DMS 273 (cell line): Measurements from ENCODE around the gene ACTR2.

Experiments used
- DNase-seq: peaks from one replicate; lab custom pipeline; 2025; ENCODE audit not compliant: unreplicated experiment; lab: John Stamatoyannopoulos, UW

ACTR2 gene

GRCh38 chr2:65277791-65278483, 50.3 kb downstream of the ACTR2 start:
- no peak for DNase-seq

DNA sequence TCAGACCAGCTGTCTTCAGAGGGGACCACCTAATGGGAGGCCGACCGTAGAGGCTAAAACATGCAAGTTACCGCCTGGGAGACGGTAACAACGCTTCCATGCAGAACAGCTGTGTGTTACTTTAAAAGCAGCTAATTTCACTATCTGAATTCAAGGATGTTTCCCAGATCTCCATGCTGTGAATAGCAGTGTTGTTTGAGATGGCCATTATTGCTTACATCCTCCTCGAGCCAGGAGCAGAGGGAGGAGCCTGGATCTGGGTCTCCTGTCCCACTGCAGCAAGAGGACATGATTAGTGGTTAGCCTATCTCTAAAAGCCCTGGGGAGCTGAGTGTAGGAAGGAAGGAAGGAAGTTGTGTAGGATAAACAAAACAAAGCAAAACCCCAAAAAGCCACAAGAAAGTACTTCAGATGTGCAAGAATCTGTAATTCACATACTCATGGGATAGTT, 50.9 kb downstream of the ACTR2 start:
- DNase-seq: no peak

DNA sequence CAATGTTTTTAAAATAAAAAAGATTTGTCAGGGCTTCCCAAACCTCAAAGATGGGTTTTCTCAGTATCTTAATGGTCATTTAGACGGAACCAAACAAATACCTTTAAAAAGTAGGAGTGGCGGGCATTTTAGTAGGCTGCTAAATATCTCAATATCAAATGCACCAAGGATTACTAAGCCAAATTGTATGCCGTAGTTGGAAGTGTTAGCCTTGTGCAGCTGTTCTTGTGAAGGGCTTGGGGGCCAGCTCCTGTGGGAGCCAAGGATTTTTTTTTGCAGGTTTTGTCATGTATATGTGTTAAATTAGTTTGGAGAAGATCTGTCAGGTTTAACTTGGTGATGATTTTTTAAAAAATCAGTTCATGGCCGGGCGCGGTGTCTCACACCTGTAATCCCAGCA, 52.1 kb downstream of the ACTR2 start:
- no peak for DNase-seq

DNA sequence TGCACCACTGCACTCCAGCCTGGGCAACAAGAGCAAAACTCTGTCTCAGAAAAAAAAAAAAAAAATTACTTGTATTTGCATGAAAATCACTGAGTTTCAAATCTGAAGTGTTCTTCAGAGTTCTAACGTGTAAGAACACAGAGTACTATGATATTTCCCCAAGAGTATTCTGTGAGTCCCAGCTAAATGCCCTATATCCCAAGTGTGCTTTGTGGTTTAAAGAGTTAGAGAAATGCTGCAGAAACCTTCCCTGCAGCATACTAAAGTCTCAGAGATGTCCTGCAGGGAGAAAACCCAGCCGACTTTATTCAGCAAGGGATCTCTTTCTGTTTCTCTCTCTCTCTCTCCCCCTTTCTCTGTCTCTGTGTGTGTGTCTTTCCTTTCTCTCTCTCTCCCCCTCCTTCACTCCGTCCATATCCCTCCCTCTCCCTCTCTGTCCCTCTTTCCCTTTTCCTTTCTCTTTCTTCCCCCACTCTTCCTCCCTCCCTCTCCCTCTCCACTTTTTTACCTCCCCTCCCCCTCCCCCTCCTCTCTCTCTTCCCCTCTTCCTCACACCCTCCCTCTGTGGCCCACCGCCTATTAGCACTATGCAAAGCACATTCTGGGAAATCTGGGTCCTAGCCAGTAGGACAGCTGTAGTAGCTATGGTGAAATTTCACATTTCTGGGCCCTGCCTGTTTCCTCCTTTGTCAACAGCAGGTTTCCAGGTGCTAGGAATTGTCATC, 54.2 kb downstream of the ACTR2 start:
- DNase-seq: peak; percentile 54

DNA sequence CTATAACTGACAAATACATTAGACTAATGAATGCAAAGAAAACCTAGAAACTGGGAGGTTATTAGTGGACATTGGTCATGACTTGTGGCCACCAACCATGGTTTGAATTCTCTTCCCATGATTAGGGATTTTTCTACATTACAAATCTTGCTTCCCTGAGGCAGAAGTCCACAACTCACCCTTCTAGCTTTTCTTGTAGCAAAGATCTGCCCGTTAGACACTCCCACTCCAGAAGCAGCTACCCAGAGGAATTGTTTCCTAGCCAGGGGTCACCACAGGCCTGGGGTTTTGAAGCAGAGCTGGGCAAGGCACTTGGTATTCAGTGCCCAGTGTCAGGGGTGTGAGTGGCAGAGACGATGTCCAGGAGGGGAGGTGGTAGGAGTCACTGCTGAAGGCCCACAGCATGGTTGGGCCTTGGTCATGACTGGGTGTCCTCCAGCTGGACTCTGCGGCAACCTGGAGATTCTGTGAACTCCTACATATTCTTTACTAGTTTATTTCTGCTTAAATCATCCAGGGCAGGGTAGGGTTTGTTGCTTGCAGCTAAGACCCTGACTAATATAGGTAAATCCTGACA, 54.9 kb downstream of the ACTR2 start:
- no peak for DNase-seq

DNA sequence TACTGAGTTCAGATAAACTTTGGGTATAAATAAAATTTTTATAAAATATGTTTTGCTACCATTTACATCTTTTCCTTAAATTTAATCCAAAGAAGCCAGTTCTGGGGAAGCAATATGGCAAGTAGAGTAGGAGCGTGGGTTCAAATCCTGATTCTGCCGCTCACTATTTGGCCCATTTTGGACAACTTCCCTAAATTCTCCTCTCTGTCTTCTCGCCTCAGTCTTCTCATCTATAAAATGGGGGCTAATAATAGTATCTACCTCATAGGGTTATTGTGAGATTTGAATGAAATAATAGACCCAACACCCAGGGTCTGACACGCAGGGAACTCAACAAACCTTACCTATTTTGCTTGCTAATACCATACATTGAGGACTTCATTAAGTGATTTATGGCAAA, 59.7 kb downstream of the ACTR2 start:
- no peak for DNase-seq

DNA sequence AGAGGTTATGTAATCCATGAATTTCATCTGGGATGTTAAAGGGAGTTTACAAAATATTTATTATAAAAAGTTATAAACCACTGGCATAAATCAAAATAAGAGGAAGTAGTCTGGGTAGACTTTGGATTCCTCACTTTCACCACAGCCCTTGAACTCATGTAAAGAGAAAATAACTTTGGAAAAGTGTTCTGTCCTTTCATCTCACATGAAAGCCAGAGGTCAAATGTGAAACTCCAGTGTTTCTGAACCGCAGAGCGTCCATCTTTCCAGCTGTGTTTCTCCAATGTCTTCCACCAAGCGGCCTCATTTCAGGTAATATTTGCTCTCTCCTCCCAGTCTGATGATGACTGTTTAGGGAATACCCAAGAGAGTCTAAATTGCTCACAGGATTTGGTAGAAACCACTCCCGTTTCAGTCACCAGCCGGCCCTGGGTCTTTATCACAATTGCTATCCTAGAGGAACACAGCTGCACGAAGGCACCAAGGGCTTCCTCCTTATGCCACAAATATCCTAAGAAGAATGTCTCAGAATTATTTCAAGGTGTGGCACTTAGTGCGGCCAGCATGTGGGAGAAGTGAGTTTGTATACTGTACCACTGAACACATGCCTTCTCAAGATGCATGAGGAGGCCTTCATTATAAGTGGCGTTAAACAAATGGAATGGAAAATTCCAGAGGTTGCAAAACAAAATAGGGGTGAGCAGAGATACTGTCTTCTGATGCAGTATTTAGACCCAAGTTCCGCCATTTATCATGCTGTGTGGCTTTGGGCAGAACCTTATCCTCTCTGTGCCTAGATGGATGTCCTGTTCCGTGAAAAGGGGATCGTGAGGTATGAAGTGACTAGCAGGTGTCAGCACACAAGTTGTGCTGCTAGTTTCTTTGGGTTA, 63.8 kb downstream of the ACTR2 start:
- no peak for DNase-seq

GRCh38 chr2:65292106-65292400, 64.4 kb downstream of the ACTR2 start:
- DNase-seq: no peak

DNA sequence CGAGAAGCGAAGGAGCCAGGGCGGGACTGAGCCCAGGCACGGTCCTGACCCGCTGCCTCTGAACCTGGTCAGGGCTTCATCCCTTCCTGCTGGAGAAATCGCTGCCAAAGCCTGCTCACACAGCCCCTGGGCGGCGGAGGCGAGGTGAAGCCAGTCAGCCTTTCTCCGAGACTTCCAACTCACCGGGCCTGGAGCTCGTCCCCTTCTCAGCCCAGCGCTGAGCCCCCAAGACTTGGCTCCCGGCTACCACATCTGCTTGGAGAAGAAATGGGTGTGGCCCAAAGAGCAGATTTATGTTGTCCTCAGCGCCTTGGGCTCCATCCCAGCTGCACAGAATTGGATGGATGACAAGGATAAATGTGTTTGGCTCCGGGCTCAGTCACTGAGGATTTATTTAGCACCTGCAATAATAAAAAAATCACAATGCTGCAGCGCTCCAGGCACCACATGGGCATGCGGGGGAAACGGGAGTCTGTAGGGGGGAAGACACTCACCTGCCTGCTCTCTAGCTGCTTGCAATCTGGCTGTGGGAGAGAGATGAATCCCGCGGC, 64.9 kb downstream of the ACTR2 start:
- peak; percentile 15 for DNase-seq

GRCh38 chr2:65293376-65293775, 65.7 kb downstream of the ACTR2 start:
- DNase-seq: no peak

GRCh38 chr2:65294136-65294535, 66.5 kb downstream of the ACTR2 start:
- DNase-seq: no peak

- no peak for DNase-seq
Measured at GRCh38 chr2:65294701-65295100, 67.1 kb downstream of the ACTR2 start.

DNA sequence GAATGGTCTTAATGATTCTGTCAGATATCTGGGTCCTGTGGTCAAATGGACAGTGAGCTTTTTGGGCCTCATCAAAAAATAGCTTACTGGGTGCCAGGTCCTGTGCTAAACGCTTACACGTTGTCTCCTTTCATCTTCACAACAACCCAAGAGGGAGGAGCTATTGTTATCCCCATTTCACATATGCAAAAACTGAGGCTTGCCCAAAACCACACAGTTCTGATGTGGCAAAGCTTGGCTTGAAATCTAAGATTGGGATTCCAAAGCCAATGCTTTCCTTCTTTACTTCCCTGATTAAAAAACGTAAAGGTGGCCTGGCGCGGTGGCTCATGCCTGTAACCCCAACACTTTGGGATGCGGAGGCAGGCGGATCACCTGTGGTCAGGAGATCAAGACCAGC, 69.3 kb downstream of the ACTR2 start:
- no peak for DNase-seq

DNA sequence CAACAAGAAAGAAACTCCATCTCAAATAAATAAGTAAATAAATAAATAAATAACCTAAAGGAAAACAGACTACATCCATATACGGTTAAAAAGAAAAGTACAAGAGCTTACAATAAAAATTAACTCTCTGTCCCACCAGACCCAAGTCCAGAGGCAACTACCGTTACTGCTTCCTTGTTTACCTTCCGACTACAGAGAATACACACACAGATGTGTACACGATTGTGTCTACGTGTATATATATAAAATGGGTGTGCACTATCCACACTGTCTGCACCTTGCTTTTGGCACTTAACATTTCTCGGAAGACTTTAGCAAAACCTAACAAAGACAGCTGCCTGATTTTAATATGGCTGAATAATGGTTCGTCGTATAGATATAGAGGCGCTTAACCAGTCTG, 69.9 kb downstream of the ACTR2 start:
- no peak for DNase-seq

DNA sequence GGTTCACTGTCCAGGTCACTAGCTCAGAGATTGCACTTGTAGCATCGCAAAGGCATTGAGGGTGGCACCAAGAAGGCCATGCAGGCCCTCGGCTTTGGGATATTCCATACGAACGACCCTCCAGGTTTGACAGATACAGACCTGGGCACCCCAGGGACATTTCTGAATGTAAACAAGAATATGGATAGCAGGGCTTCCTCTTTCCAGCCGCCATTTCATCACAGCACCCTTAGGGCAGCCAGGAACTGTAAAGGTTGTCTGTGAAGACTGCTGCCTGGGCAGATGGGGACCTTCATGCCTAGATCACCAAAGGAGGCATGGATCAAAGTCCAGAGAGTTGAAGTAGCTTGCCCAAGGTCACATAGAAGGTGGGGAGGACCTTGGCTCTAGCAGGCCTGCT, 70.5 kb downstream of the ACTR2 start:
- DNase-seq: peak; percentile 19

DNA sequence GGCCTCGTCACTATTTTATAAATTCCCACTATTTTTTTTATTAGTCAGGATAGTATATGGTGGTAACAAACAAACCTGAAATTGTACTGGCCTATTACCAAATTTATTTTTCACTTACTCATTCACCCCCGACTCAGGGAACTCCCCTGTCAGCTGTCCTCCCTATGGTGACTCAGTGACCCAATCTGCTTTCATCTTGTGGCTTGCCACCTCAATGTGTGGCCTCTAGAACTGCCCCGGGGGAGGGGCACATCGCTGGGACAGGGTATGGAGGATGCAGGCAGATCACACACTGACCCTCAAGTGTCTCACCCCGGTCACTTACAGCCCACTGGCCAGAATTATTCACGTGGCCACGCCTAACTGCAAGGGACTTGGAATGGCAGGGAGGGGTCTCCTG, 71.6 kb downstream of the ACTR2 start:
- DNase-seq: no peak

GRCh38 chr2:65300134-65300760, 72.6 kb downstream of the ACTR2 start:
- DNase-seq: no peak

DNA sequence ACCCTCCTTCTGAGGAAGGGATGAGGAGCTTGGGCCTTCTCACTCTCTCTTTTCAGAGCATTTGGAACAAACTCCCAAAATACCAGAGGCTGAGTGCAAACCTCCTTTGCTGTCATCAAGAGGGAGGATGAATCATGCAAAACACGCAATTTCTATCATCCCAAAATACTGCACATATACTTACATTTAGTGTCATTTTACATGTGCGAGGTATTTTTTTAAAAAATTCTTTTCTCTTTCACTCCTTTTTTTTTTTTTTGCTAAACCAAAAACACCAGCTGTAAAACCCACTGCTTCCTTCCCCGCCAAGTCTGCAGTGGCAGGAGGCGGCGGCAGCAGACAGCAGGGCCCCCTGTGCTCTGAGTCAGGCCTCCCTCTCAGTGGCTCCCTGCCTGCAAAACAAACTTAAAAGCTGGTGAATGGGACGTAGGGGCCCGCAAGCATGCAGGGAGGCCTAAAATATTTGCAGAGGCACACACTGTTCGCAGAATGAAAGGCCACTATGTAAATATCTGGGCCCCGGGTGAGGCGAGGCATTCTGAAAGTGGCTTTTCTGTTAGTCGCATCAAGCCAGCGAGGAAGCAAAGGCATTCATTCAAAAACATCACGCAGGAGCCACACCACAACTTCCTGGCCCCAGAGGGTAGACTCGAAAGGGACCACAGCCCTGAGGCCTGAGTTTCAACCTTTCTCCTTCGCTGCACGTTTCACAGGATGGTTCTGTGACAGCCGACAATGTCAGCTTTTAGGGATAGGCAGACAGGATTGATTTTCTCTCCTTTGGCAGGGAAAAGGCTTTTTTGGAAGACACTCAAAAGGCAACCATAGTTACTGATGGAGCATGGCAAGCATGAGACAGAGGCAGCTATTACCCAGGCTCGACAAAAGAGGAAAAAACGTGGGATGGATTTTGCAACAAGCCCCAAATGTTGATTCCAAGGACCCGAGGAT, 73.4 kb downstream of the ACTR2 start:
- peak; percentile 12 for DNase-seq

- no peak for DNase-seq
Measured at GRCh38 chr2:65305934-65306333, 78.3 kb downstream of the ACTR2 start.

DNA sequence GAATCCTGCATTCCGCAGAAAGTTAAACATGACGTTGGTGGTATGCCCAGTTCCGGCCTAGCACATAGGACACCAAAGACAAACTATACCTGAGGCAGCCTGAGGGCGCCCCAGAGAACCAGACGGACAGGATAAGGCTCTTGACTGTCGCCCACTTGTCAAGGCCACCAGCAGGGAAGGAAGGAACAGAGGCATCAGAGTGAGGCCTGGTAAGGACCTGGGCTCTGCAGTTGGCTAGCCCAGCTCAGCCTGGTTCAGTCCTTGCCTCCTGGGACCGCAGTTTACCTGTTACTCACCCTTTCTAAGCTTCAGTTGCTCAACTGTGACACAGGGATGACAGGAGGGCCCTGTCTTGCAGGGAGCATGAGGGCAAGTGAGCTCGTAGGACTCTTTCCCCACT, 82.1 kb downstream of the ACTR2 start:
- DNase-seq: no peak
